Motor neuron (in vitro differentiated cells): ENCODE results near the gene SLC25A46. TPM values are rescaled to one million over a fixed set of nuclear protein-coding genes. Genes with fewer than 3 reads are reported as not detected.
"Not testable (repeated sequence)": the region's sequence is repeated elsewhere in the genome, so short reads cannot be mapped to it uniquely, and the experiment has no call there.

Source experiments
- ATAC-seq, 8 experiments: fragments of 200-7000 bp; cut with Tn5 transposase; replicated peaks in 6 of 8; 2 replicates each; pipeline ENCODE4 v1.8.0; 2021; ENCODE audit warnings: mild to moderate bottlenecking in 8 of 8, moderate library complexity in 8 of 8
- H3K27ac ChIP-seq, 2 donors: fragments of 250-450 bp; sonication (Bioruptor Pico); 2 replicates each; pipeline ENCODE4 v1.9.0; 2021; ENCODE audit warnings: antibody characterized with exemption in 2 of 2, mild to moderate bottlenecking in 2 of 2, moderate library complexity in 1 of 2
- H3K4me1 ChIP-seq, 2 donors: fragments of 250-450 bp; sonication (Bioruptor Pico); replicated peaks in 1 of 2; 2 replicates each; pipeline ENCODE4 v1.6.1; 2021; ENCODE audit warnings: antibody characterized with exemption in 2 of 2, mild to moderate bottlenecking in 2 of 2, moderate library complexity in 1 of 2
- H3K4me3 ChIP-seq, 5 donors: fragments of 250-450 bp; sonication (Bioruptor Pico); 2 replicates each; pipeline ENCODE4 v1.9.0; 2021; ENCODE audit warnings: antibody characterized with exemption in 5 of 5, mild to moderate bottlenecking in 5 of 5, moderate library complexity in 4 of 5
- WGBS, 10 experiments: fragments of 450-650 bp; shearing (Covaris generic); methylation state at CpG; one replicate each; pipeline ENCODE4 v1.0.0; 2022; 5-methylcytosine and 5-hydroxymethylcytosine counted together
- in situ Hi-C, 9 experiments: fragments of 400-800 bp; cut with MboI; loops; one replicate each; pipeline ENCODE4 v1.15.0; 2021; ENCODE audit warnings: low sequenced_read_pairs in 9 of 9, low pct_unique_long_range_greater_than_20kb in 2 of 9; ENCODE audit not compliant: unreplicated experiment in 9 of 9
- total RNA-seq, 8 experiments: library from RNA; unstranded; fragments of 300-600 nt; gene quantifications; 2 replicates each; pipeline versions ENCODE4 v1.2.3 to v1.2.4, GENCODE V29; 2022

SLC25A46 gene
- 10 to 100 TPM; 40.0 to 64.4 (median 48.0) TPM for total RNA-seq

GRCh38 chr5:110738812-110739651, at the start of gene SLC25A46:
Gene SLC25A46 (plus strand): TSS chr5:110739007. CDS start chr5:110739120, 113 bp downstream.
- Histone ChIP-seq H3K4me3 (peak within 1 kb of the TSS; percentile 78 to 94 (median 89)), H3K4me1 (peaks cover 0 to 6% of the 10 kb centered on the region in 2 donors), H3K27ac (peak within 1 kb of the TSS; percentile 94 to 95)
- WGBS, 10 experiments = 0 to 1% (median 0%) methylated on average over 1 to 13 of the region's 62 CpGs; no CpG with 5 or more reads in 3 of the 10 experiments
- ATAC-seq = peak; percentile 91 to 96 (median 94)
- in situ Hi-C loops = no loop called here

DNA sequence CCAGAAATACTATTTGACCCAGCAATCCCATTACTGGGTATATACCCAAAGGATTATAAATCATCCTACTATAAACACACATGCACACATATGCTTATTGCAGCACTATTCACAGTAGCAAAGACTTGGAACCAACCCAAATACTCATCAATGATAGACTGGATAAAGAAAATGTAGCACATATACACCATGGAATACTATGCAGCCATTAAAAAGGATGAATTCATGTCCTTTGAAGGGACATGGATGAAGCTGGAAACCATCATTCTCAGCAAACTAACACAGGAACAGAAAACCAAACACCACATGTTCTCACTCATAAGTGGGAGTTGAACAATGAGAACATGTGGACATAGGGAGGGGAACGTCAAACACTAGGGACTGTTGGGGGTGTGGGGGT, 48.2 kb upstream of the SLC25A46 start:
- H3K4me1 ChIP-seq, H3K27ac ChIP-seq, ATAC-seq, in situ Hi-C loops, H3K4me3 ChIP-seq: not testable (repeated sequence)
- 100% methylated on average over 1 of the region's 1 CpG; no CpG with 5 or more reads in 9 of the 10 experiments for whole genome bisulfite sequencing, 10 experiments

- 100% methylated on average over 1 of the region's 5 CpGs; no CpG with 5 or more reads in 8 of the 10 experiments for WGBS, 10 experiments
Measured at GRCh38 chr5:110692669-110693068, 46.1 kb upstream of the SLC25A46 start.

DNA sequence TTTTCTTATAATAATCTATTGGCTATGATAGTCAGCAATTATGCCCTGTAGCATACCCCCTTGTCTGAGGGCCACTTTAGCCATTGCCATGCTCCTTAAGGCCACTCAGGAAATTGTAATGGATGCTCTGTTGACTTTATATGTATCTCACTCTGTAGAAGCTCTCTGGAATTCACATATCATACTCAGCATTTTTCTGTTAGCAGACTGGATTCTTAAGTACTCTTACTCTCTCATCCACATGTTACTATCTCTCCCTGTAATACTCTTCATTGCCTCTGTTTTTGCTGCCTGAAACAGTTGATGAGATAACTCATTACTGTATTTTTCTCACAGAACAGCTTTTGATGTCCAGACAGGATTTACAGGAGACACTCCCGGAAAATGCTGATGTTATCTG, 36.5 kb upstream of the SLC25A46 start:
- no peaks in the 10 kb centered on the region for H3K4me1 ChIP-seq
- H3K4me3 ChIP-seq = no peak overlapping the region
- ATAC-seq = no peak
- WGBS, 10 experiments = 60 to 100% (median 73%) methylated on average over 1 of the region's 1 CpG; no CpG with 5 or more reads in 6 of the 10 experiments
- in situ Hi-C loops = no loop called here
- H3K27ac ChIP-seq = no peak overlapping the region

More at GRCh38 chr5:110692669-110693068, 46.1 kb upstream of the SLC25A46 start:
- in situ Hi-C loops, ATAC-seq, H3K27ac ChIP-seq, H3K4me1 ChIP-seq, H3K4me3 ChIP-seq: not testable (repeated sequence)

GRCh38 chr5:110702704-110703103, 36.1 kb upstream of the SLC25A46 start:
- no peak overlapping the region for H3K27ac ChIP-seq
- in situ Hi-C loops = no loop called here
- no peak for ATAC-seq
- H3K4me1 ChIP-seq = no peaks in the 10 kb centered on the region
- no peak overlapping the region for H3K4me3 ChIP-seq
- WGBS, 10 experiments = 0 to 93% (median 67%) methylated on average over 1 to 3 of the region's 3 CpGs; no CpG with 5 or more reads in 1 of the 10 experiments

DNA sequence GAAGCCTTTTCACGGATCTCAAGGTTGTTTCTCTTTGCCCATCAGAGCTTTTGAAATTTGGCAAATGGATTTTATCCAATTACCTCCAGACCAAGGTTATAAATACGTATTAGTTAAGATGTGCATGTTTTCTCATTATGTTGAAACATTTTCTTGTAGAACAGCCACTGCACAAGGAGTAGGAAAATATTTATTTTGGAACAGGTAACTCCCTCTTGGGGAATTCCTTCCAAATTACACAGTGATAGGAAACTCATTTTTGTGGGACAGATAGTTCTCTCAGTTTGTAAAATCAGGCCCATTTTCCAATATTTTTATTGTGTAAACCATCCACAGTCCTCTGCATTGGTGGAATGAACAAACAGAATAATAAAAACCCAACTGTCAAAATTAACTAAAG, 35.3 kb upstream of the SLC25A46 start:
- in situ Hi-C loops = no loop called here
- no peak for ATAC-seq
- H3K4me3 ChIP-seq = no peak overlapping the region
- no peaks in the 10 kb centered on the region for H3K4me1 ChIP-seq
- WGBS, 10 experiments = 17 to 100% (median 50%) methylated on average over 1 to 2 of the region's 2 CpGs; no CpG with 5 or more reads in 3 of the 10 experiments
- H3K27ac ChIP-seq = no peak overlapping the region

- in situ Hi-C loops = no loop called here
Measured at GRCh38 chr5:110705349-110705748, 33.5 kb upstream of the SLC25A46 start.

DNA sequence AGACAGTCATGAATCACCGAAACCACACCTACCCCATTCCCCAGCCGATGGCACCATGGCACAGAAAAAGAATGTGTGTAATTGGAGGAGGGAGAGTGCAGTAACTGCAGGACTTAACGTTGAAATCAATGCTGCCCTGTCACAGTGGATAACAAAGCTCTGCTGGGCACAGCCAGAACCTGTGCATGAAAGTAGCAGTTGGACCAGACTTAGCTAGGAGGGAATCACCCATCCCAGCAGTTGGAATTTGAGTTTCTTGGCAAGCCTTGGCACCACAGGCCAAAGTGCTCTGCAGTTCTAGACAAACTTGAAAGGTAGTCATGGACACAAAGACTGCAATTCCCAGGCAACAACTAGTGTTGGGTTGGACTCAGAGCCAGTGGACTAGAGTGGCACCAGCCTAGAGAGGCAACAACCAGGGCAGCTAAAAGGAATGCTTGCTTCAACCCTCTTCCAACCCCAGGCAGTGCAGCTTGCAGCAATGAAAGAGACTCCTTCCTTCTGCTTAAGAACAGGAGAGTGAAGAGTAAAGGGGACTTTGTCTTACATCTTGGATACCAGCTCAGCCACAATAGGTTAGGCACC, 31.5 kb upstream of the SLC25A46 start:
- Histone ChIP-seq H3K27ac (no peak overlapping the region), H3K4me1 (no peaks in the 10 kb centered on the region), H3K4me3 (no peak overlapping the region)
- peak in 3 of 8 experiments; percentile 19 to 95 (median 23) for ATAC-seq
- in situ Hi-C loops = no loop called here
- 0 to 100% (median 62%) methylated on average over 1 to 3 of the region's 3 CpGs; no CpG with 5 or more reads in 3 of the 10 experiments for WGBS, 10 experiments

More at GRCh38 chr5:110705349-110705748, 33.5 kb upstream of the SLC25A46 start:
- ATAC-seq = no peak
- Histone ChIP-seq H3K27ac (no peak overlapping the region), H3K4me3 (no peak overlapping the region), H3K4me1 (no peaks in the 10 kb centered on the region)

- in situ Hi-C loops = no loop called here
- no peak for ATAC-seq
- no peak overlapping the region for H3K4me3 ChIP-seq
- H3K4me1 ChIP-seq = no peaks in the 10 kb centered on the region
- 26 to 100% (median 91%) methylated on average over 2 to 5 of the region's 5 CpGs for WGBS, 10 experiments
- no peak overlapping the region for H3K27ac ChIP-seq
Measured at GRCh38 chr5:110716247-110717245, 22.3 kb upstream of the SLC25A46 start.

DNA sequence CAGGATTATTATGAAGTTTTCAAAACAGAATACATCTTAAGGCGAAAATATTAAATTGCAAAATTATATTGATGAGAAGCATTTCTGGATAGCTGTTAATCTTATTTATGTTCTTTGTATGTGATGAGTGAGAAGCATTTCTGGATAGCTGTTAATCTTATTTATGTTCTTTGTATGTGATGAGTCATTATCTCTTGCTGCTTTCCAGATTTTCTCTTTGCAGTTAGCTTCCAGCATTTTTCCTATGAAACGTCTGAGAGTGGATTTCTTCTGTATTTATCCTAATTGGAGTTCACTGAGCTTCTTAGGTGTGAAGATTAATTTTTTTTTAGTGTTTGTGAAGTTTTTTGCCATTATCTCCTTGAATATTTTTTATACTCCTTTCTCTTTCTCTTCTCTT, 20.5 kb upstream of the SLC25A46 start:
- H3K27ac ChIP-seq = no peak overlapping the region
- 0 to 79% (median 59%) methylated on average over 1 to 2 of the region's 2 CpGs for WGBS, 10 experiments

GRCh38 chr5:110726249-110727024, 12.4 kb upstream of the SLC25A46 start, which contains the start of gene TMEM232:
Gene TMEM232 (minus strand): TSS chr5:110726671. CDS start chr5:110667352, 59,319 bp downstream.
- in situ Hi-C loops = no loop called here
- no peaks in the 10 kb centered on the region for H3K4me1 ChIP-seq
- ATAC-seq = peak in 7 of 8 experiments; percentile 79 to 100 (median 92)
- WGBS, 10 experiments = 7 to 83% (median 52%) methylated on average over 1 to 13 of the region's 17 CpGs
- no peak within 1 kb of the TSS for H3K27ac ChIP-seq
- peak within 1 kb of the TSS; percentile 20 to 45 (median 30) for H3K4me3 ChIP-seq

More for the DNA sequence above, 20.5 kb upstream of the SLC25A46 start:
- H3K4me1 ChIP-seq = no peaks in the 10 kb centered on the region
- ATAC-seq = peak in 1 of 8 experiments; percentile 25
- no peak overlapping the region for H3K4me3 ChIP-seq
- in situ Hi-C loops = no loop called here

GRCh38 chr5:110727025-110727314, 11.8 kb upstream of the SLC25A46 start:
- H3K4me3 ChIP-seq = peak overlapping the region; percentile 20 to 45 (median 30)

More at GRCh38 chr5:110727025-110727314, 11.8 kb upstream of the SLC25A46 start:
- in situ Hi-C loops = no loop called here
- 29 to 94% (median 58%) methylated on average over 2 to 5 of the region's 5 CpGs; no CpG with 5 or more reads in 2 of the 10 experiments for WGBS, 10 experiments
- Histone ChIP-seq H3K4me1 (no peaks in the 10 kb centered on the region), H3K27ac (no peak overlapping the region)
- ATAC-seq = peak in 5 of 8 experiments; percentile 12 to 41 (median 34)
